Nephron progenitor cell (in vitro differentiated cells): ENCODE data around the gene MVK.

Experiments used
- DNase-seq: peaks from one replicate; pipeline ENCODE4 v3.0.0; 2021
- H3K27ac Mint-ChIP-seq: 2 replicates; pipeline ENCODE4 v1.8.0; 2021; ENCODE audit warnings: mild to moderate bottlenecking, moderate library complexity, mixed read lengths
- H3K27me3 Mint-ChIP-seq: 2 replicates; pipeline ENCODE4 v1.8.0; 2021; ENCODE audit warnings: mild to moderate bottlenecking, low read depth, mixed read lengths; ENCODE audit not compliant: poor library complexity
- H3K36me3 Mint-ChIP-seq: 2 replicates; pipeline ENCODE4 v1.8.0; 2021; ENCODE audit warnings: low read depth, mixed read lengths
- H3K4me1 Mint-ChIP-seq: 2 replicates; pipeline ENCODE4 v1.8.0; 2021; ENCODE audit warnings: mixed read lengths
- H3K4me3 Mint-ChIP-seq: 2 replicates; pipeline ENCODE4 v1.8.0; 2021; ENCODE audit warnings: mild to moderate bottlenecking, moderate library complexity, mixed read lengths
- H3K9me3 Mint-ChIP-seq: 2 replicates; pipeline ENCODE4 v1.8.0; 2021; ENCODE audit warnings: mild to moderate bottlenecking, moderate library complexity, mixed read lengths
- CTCF ChIP-seq: fragments of 200-600 bp; sonication (generic); IDR thresholded peaks from 2 replicates; pipeline ENCODE4 v1.5.0; 2021; ENCODE audit warnings: antibody characterized with exemption

Gene MVK

GRCh38 chr12:109589691-109590245 is 16.2 kb downstream of the MVK start:
- Mint-ChIP-seq H3K4me1 (peaks cover 12% of the 10 kb centered on the region), H3K9me3 (no peaks in the 10 kb centered on the region), H3K4me3 (no peak overlapping the region), H3K27me3 (no peaks in the 10 kb centered on the region), H3K27ac (no peak overlapping the region), H3K36me3 (peaks cover 34% of the 10 kb centered on the region)
- no peak for TF ChIP-seq CTCF
- DNase-seq: no peak

GRCh38 chr12:109590566-109590965 is 17.0 kb downstream of the MVK start:
- H3K27ac Mint-ChIP-seq: no peak overlapping the region
- H3K4me1 Mint-ChIP-seq: peaks cover 12% of the 10 kb centered on the region
- no peak for DNase-seq
- peaks cover 30% of the 10 kb centered on the region for H3K36me3 Mint-ChIP-seq
- H3K27me3 Mint-ChIP-seq: peaks cover under 1% of the 10 kb centered on the region
- H3K4me3 Mint-ChIP-seq: no peak overlapping the region
- TF ChIP-seq CTCF: no peak
- no peaks in the 10 kb centered on the region for H3K9me3 Mint-ChIP-seq

- no peak overlapping the region for H3K4me3 Mint-ChIP-seq
- H3K9me3 Mint-ChIP-seq: no peaks in the 10 kb centered on the region
- TF ChIP-seq CTCF: no peak
- no peak for DNase-seq
- peaks cover 30% of the 10 kb centered on the region for H3K36me3 Mint-ChIP-seq
- peak overlapping the region; percentile 42 for H3K27ac Mint-ChIP-seq
- H3K4me1 Mint-ChIP-seq: peaks cover 9% of the 10 kb centered on the region
- H3K27me3 Mint-ChIP-seq: peaks cover 4% of the 10 kb centered on the region
Measured at GRCh38 chr12:109591041-109591440, 17.4 kb downstream of the MVK start.

GRCh38 chr12:109592195-109592904 is 18.8 kb downstream of the MVK start:
- Mint-ChIP-seq H3K4me3 (no peak overlapping the region), H3K36me3 (peaks cover 30% of the 10 kb centered on the region), H3K27ac (peak overlapping the region; percentile 66), H3K27me3 (peaks cover 4% of the 10 kb centered on the region), H3K4me1 (no peaks in the 10 kb centered on the region), H3K9me3 (no peaks in the 10 kb centered on the region)
- TF ChIP-seq CTCF: no peak
- no peak for DNase-seq

- no peak for DNase-seq
- H3K27ac Mint-ChIP-seq: no peak overlapping the region
- H3K9me3 Mint-ChIP-seq: no peaks in the 10 kb centered on the region
- H3K4me3 Mint-ChIP-seq: no peak overlapping the region
- peaks cover 28% of the 10 kb centered on the region for H3K36me3 Mint-ChIP-seq
- H3K4me1 Mint-ChIP-seq: peaks cover 5% of the 10 kb centered on the region
- H3K27me3 Mint-ChIP-seq: peaks cover 4% of the 10 kb centered on the region
- no peak for TF ChIP-seq CTCF
Measured at GRCh38 chr12:109592905-109593272, 19.3 kb downstream of the MVK start.
